GM19438 (cell line): Measurements from ENCODE around the gene UCP2.
"Not testable (repeated sequence)": the region's sequence is repeated elsewhere in the genome, so short reads cannot be mapped to it uniquely, and the experiment has no call there.

Experiments
- ATAC-seq: cut with Tn5 transposase; IDR thresholded peaks from one replicate; pipeline ENCODE4 v1.9.1; 2021; ENCODE audit warnings: low read depth; ENCODE audit not compliant: unreplicated experiment

The UCP2 gene

DNA sequence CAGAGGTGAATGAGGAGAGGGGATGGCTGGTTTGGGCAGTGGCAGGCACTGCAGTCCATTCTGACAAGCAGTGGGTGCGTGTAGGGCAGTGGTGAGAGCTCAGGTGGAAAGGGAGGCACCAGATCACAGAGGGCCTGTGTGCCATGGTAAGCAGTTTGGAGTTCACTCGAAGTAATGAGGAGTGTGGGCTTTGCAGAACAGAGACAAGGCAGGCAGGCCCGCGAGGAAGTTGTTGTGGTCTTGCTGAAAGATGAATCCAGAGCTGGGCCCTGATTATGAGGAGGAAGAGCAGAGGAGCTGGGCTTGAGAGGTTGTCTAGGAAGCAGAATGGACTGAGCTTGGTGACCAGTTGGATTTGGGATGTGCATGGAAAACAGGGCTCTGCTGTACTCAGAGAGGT, 33.4 kb downstream of the UCP2 start:
- no peak for ATAC-seq

DNA sequence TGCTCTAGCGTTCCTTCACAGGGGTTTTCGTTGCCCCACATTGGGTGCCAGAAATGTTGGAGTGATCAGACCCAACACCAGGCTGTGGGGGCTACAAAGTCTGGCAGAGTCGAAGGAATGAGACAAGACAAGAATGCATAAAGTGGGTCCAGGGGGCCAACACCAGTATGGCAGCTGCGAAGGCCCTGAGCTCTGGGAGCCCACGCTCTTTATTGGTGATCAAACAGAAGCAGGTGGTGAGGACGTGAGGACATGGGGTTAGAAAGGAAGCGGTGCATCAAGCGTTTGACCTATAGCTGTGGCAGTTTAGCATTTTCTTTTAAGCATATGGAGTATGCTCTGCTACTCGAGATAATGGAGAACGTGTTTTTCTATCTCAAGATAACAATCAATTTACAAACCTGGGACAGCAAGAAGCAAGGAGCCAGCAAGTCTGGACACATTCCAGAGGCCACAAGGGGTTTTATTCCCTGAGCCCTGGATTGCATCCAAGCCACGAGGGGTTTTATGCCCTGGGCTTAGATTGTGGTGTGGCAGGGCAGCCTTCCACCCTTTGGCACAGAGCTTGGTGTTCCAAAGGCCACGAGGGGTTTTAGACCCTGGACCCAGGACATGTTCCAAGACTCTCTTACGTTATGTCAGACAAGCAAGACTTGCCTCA, 35.7 kb downstream of the UCP2 start:
- no peak for ATAC-seq

DNA sequence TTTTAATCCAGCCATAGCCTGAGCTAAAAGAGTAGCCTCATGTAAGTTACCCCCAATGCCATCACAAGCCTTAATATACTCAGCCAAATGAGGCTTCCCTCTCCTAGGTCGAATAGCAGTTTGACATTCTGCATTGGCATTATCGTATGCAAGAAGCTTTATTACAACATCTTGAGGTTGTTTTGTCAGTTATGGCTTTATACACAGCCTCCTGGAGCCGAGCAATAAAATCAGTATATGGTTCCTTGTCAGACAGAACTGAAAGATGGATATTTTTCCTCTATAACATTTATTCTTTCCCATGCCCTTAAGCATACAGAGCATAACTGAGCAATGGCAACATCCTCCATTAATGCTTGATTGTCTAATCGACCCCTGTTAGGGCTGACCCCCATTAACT, 37.2 kb downstream of the UCP2 start:
- ATAC-seq = no peak

DNA sequence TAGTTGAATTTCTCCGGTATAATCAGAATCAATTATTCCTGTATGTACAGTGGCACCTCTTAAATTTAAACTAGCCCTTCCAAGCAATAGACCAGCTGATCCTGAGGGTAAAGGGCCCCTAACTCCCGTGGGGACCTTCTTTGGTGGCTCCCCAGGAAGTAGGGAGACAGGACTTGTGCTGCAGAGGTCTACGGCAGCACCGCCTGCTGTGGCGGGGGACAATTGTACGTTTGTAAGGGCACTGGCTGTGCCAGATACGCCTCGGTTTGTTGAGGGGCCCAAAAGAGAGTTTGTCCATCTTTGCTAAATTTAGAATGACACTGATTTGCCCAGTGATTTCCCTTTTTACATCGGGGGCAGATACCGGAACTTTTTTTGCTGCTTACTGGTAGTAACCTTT, 37.7 kb downstream of the UCP2 start:
- no peak for ATAC-seq

- ATAC-seq = no peak
Observed at GRCh38 chr11:73944085-73944484, 38.6 kb downstream of the UCP2 start.

- ATAC-seq = no peak
Observed at GRCh38 chr11:73942010-73942409, 40.6 kb downstream of the UCP2 start.

GRCh38 chr11:73940801-73941570, 41.7 kb downstream of the UCP2 start:
- no peak for ATAC-seq

DNA sequence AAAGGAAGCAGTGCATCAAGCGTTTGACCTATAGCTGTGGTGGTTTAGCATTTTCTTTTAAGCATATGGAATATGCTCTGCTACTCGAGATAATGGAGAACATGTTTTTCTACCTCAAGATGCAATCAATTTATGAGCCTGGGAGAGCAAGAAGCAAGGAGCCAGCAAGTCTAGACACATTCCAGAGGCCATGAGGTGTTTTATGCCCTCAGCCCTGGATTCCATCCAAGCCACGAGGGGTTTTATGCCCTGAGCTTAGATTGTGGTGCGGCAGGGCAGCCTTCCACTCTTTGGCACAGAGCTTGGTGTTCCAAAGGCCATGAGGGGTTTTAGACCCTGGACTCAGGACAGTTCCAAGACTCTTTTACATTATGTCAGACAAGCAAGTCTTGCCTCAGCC, 43.5 kb downstream of the UCP2 start:
- ATAC-seq = no peak

DNA sequence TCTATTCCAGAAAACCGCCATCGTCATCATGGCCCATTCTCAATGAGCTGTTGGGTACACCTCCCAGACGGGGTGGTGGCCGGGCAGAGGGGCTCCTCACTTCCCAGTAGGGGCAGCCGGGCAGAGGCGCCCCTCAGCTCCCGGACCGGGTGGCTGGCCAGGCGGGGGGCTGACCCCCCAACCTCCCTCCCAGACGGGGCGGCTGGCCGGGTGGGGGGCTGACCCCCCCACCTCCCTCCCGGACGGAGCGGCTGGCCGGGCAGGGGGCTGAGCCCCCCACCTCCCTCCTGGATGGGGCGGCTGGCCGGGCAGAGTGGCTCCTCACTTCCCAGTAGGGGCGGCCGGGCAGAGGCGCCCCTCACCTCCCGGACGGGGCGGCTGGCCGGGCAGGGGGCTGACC, 46.6 kb downstream of the UCP2 start:
- ATAC-seq = not testable (repeated sequence)

GRCh38 chr11:73932781-73933180, 49.9 kb downstream of the UCP2 start:
- no peak for ATAC-seq

DNA sequence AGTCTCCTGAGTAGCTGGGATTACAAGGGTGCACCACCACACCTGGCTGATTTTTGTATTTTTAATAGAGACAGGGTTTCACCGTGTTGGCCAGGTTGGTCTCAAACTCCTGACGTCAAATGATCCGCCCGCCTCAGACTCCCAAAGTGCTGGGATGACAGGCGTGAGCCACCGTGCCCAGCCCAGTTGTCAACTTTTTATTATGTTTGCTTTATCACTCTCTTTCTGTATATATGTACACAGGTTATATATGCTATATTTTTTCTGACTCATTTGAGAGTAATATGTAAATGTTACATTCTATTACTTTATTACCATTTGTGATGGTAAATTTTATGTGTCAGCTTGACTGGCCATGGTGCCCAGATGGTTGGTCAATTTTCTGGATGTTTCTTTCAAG, 50.7 kb downstream of the UCP2 start:
- no peak for ATAC-seq

DNA sequence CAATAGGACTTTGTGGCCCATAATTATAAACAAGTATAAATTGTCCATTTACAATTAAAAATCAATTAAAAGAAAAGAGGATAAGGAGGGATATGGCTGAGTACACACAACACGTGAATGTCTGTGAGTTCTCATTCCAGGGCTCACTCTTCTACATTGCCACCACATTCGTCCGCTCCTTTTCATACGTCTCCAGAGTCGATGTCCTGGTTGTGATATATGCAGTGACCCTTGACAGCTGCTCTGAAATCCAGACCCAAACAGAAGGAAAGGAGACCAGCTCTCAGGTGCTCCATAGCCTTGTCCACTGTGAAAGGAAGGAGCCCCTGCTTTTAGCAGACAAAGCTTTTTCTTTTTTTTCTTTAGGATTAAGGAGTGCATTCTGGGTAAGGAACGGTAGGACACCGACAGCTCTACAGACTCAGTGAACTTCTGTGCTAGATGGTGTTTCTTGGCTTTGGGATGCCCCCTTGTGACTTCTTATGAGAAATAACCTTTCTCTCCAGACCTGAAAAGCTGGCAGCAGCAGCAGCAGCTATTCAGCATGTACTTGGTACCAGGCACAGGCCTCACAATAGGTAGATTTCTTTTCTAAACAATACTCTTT, 51.5 kb downstream of the UCP2 start:
- no peak for ATAC-seq

GRCh38 chr11:73929388-73929787, 53.3 kb downstream of the UCP2 start:
- ATAC-seq = no peak
